Measurements from ENCODE around the gene HS3ST3A1.

The HS3ST3A1 gene

DNA sequence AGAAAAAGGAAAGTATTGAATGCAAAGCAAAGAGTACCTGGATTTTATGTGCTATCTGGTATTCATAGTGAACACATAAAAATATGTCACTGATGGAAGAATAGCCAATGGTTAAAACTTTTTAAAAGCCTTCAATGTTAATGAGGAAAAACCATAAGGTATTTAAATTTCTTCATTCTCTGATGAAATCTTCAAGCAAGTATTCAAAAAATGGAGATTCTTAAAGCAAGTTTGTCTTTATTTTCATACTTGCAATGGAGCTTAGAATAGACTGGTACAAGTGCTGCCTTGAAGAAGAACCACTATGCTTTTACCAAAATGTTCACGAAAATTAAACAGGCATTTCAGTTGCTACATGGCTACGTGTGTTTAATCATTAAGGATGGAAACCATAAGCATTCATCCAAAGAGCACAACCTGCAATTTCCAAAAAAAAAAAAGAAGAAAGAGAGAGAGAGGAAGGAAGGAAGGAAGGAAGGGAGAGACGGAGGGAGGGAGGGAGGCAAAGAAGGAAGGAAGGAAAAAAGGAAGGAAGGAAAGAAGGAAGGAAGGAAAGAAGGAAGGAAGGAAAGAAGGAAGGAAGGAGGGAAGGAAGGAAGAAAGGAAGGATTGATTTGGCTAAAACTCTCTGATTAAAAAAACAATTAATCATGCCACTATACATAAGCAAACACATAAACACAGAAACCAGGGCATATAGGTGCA, 17.6 kb downstream of the HS3ST3A1 start:
- H3K27me3 ChIP-seq (ENCODE audit: insufficient read depth, insufficient read length), result no peaks in the 10 kb centered on the region
- no peak overlapping the region for H3K4me3 ChIP-seq (ENCODE audit: insufficient read length, low read depth)
- H3K4me1 ChIP-seq (ENCODE audit: insufficient read depth, insufficient read length), result no peaks in the 10 kb centered on the region
- H3K9me3 ChIP-seq (ENCODE audit: insufficient read depth, low read length), result no peaks in the 10 kb centered on the region
- H3K9ac ChIP-seq (ENCODE audit: insufficient read length, low read depth), result no peak overlapping the region
- no peaks in the 10 kb centered on the region for H3K36me3 ChIP-seq (ENCODE audit: insufficient read depth, insufficient read length, low read length)
- DNase-seq (ENCODE audit: low read depth, low spot score), result no peak
- no peak for TF ChIP-seq SUZ12 (IDR thresholded peaks at IDR 0.05; ENCODE audit: extremely low read depth, insufficient read depth, insufficient read length)
- TF ChIP-seq ZNF274 (IDR thresholded peaks at IDR 0.05; ENCODE audit: low read depth, low read length), result no peak
- TF ChIP-seq YY1 (IDR thresholded peaks at IDR 0.05; ENCODE audit: insufficient read depth, insufficient read length), result no peak

DNA sequence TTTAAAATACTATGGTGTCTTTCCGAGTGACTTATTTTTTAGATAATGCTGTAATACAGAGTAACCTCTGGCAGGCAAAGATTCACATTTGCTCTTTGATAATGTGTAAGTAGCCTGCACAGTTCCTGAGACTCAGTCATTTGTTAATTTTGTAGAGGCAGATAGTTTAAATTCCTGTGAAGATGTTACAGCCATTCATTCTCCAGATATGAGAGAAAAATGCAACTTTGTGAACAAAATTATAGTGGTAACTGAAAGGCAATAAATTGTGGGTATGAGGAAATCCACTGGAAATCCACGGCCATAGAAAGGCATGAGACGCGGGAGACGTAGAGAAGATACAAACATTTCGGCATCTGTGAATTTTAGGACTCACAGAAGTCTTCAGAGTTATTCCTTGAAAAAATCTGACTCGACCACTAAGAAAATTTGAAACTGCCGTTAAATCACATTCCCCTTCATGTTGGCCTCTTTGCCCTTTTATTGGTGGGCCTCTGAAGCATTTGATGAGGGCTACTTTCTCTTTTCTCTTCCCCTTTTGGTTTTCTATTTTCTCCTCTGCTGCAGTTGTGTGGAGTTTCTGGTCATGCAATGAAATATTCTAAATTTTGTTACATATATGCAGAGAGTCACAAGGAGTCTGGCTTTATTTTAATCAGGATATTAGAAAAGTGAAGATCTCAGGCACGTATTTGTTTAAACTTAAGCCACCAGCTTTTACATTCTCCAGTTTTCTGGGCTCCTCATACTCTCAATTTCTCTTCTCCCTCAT, 18.8 kb downstream of the HS3ST3A1 start:
- H3K36me3 ChIP-seq (ENCODE audit: insufficient read depth, insufficient read length, low read length), result no peaks in the 10 kb centered on the region
- no peak overlapping the region for H3K4me3 ChIP-seq (ENCODE audit: insufficient read length, low read depth)
- no peak for TF ChIP-seq ZNF274 (IDR thresholded peaks at IDR 0.05; ENCODE audit: low read depth, low read length)
- TF ChIP-seq SUZ12 (IDR thresholded peaks at IDR 0.05; ENCODE audit: extremely low read depth, insufficient read depth, insufficient read length), result no peak
- no peak for TF ChIP-seq YY1 (IDR thresholded peaks at IDR 0.05; ENCODE audit: insufficient read depth, insufficient read length)
- no peak overlapping the region for H3K9ac ChIP-seq (ENCODE audit: insufficient read length, low read depth)
- no peaks in the 10 kb centered on the region for H3K4me1 ChIP-seq (ENCODE audit: insufficient read depth, insufficient read length)
- H3K9me3 ChIP-seq (ENCODE audit: insufficient read depth, low read length), result no peaks in the 10 kb centered on the region
- no peak for DNase-seq (ENCODE audit: low read depth, low spot score)
- H3K27me3 ChIP-seq (ENCODE audit: insufficient read depth, insufficient read length), result no peaks in the 10 kb centered on the region

DNA sequence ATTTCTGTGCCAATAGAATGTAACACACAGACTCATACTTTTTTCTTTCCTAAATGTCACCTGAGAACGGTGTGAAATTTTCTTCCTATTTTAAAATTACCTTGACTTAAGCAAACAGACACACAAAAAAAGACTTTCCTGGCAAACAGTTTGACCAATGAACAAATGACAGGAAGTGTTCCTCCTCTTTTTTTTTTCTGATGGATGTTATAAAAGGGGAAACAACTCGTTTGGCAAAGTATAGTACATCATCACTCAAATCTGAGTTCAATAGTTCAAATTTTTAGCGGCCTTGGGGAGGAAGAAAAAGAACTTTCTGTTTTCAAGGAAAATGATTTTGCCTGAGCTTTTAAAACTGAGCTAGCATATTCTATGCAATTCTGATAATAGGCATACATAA, 19.8 kb downstream of the HS3ST3A1 start:
- no peak overlapping the region for H3K4me3 ChIP-seq (ENCODE audit: insufficient read length, low read depth)
- no peak for TF ChIP-seq YY1 (IDR thresholded peaks at IDR 0.05; ENCODE audit: insufficient read depth, insufficient read length)
- no peak for TF ChIP-seq ZNF274 (IDR thresholded peaks at IDR 0.05; ENCODE audit: low read depth, low read length)
- TF ChIP-seq SUZ12 (IDR thresholded peaks at IDR 0.05; ENCODE audit: extremely low read depth, insufficient read depth, insufficient read length), result no peak
- DNase-seq (ENCODE audit: low read depth, low spot score), result no peak
- no peaks in the 10 kb centered on the region for H3K4me1 ChIP-seq (ENCODE audit: insufficient read depth, insufficient read length)
- H3K9ac ChIP-seq (ENCODE audit: insufficient read length, low read depth), result no peak overlapping the region
- H3K27me3 ChIP-seq (ENCODE audit: insufficient read depth, insufficient read length), result no peaks in the 10 kb centered on the region
- no peaks in the 10 kb centered on the region for H3K36me3 ChIP-seq (ENCODE audit: insufficient read depth, insufficient read length, low read length)
- H3K9me3 ChIP-seq (ENCODE audit: insufficient read depth, low read length), result peaks cover 5% of the 10 kb centered on the region; the same call in 1 of the 2 replicates

DNA sequence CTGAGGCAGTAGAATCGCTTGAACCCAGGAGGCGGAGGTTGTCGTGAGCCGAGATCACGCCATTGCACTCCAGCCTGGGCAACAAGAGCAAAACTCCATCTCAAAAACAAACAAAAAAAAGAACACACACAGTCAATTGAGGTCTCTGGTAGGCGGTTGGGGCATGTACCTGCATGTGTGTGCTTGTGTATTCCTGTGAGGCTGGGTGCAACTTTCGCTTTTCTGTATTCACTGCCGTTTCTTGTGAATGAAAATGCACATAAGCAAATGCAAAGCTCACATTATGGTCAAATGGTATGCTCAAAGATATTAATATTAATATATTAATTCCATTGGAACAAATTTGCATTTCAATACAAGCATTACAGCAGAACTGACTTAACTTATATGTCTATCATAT, 20.9 kb downstream of the HS3ST3A1 start:
- no peak for DNase-seq (ENCODE audit: low read depth, low spot score)

DNA sequence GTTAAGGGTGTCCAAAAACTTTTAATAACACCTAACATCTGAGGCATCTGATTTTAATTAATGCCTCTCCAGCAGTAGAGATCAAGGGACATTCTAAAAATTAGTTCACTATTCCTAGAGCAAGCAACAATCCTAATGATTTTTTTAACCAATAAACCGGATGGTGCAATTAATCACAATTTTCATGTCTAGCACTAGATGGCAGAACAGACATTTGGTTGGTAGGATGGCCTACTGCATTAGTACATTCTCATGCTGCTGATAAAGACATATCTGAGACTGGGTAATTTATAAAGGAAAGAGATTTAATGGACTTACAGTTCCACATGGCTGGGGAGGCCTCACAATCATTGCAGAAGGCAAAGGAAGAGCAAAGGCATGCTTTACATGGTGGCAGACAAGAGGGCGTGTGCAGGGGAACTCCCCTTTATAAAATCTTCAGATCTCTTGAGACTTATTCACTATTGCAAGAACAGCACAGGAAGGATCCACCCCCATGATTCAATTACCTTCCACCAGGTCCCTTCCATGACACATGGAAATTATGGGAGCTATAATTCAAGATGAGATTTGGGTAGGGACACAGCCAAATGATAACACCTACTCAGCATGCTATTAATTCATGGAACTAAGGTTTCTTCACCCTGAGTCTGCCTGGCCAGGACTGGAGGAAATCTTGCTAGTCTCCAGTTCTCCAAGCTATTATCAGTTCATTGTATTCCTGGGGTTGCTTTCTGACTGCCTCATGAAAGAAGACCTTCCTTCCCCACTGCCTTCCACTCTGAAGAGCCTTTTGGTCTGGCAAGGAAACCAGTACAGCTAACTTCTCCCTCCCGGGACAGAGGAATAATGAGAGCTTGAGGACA, 24.8 kb downstream of the HS3ST3A1 start:
- H3K9ac ChIP-seq (ENCODE audit: insufficient read length, low read depth), result no peak overlapping the region
- no peak overlapping the region for H3K4me3 ChIP-seq (ENCODE audit: insufficient read length, low read depth)
- TF ChIP-seq SUZ12 (IDR thresholded peaks at IDR 0.05; ENCODE audit: extremely low read depth, insufficient read depth, insufficient read length), result no peak
- no peak for TF ChIP-seq YY1 (IDR thresholded peaks at IDR 0.05; ENCODE audit: insufficient read depth, insufficient read length)
- TF ChIP-seq ZNF274 (IDR thresholded peaks at IDR 0.05; ENCODE audit: low read depth, low read length), result no peak
- peaks cover 8% of the 10 kb centered on the region; the same call in 1 of the 2 replicates for H3K9me3 ChIP-seq (ENCODE audit: insufficient read depth, low read length)
- H3K27me3 ChIP-seq (ENCODE audit: insufficient read depth, insufficient read length), result no peaks in the 10 kb centered on the region
- no peak for DNase-seq (ENCODE audit: low read depth, low spot score)
- no peaks in the 10 kb centered on the region for H3K4me1 ChIP-seq (ENCODE audit: insufficient read depth, insufficient read length)
- no peaks in the 10 kb centered on the region for H3K36me3 ChIP-seq (ENCODE audit: insufficient read depth, insufficient read length, low read length)

More for the DNA sequence above, 20.9 kb downstream of the HS3ST3A1 start:
- no peaks in the 10 kb centered on the region for H3K36me3 ChIP-seq (ENCODE audit: insufficient read depth, insufficient read length, low read length)
- no peaks in the 10 kb centered on the region for H3K27me3 ChIP-seq (ENCODE audit: insufficient read depth, insufficient read length)
- no peak overlapping the region for H3K4me3 ChIP-seq (ENCODE audit: insufficient read length, low read depth)
- no peaks in the 10 kb centered on the region for H3K4me1 ChIP-seq (ENCODE audit: insufficient read depth, insufficient read length)
- no peak for TF ChIP-seq YY1 (IDR thresholded peaks at IDR 0.05; ENCODE audit: insufficient read depth, insufficient read length)
- no peak for TF ChIP-seq SUZ12 (IDR thresholded peaks at IDR 0.05; ENCODE audit: extremely low read depth, insufficient read depth, insufficient read length)
- no peak for TF ChIP-seq ZNF274 (IDR thresholded peaks at IDR 0.05; ENCODE audit: low read depth, low read length)
- peaks cover 8% of the 10 kb centered on the region; the same call in 1 of the 2 replicates for H3K9me3 ChIP-seq (ENCODE audit: insufficient read depth, low read length)
- H3K9ac ChIP-seq (ENCODE audit: insufficient read length, low read depth), result no peak overlapping the region

DNA sequence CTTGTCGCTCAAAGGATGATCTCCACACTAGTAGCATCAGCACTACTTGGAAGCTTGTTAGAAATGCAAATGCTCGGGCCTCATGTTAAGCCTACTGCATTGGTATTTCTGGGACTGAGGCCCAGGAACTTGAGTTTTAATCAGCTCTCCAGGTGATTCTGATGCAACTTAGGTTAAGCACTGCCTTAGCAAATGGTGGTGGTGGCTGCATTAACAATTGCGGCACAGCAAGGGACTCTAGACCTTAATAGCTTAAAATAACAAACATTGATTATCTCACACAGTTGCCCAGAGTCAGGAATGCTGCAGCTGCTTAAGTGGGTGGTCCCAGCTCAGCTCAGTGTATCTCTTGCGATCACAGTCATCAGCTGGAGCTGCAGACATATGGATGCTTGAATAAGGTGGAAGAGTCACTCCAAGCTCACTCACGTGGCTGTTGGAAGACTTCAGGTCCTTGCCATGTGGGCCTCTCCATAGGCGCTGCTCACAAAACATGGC, 25.8 kb downstream of the HS3ST3A1 start:
- no peak overlapping the region for H3K9ac ChIP-seq (ENCODE audit: insufficient read length, low read depth)
- H3K4me1 ChIP-seq (ENCODE audit: insufficient read depth, insufficient read length), result no peaks in the 10 kb centered on the region
- TF ChIP-seq SUZ12 (IDR thresholded peaks at IDR 0.05; ENCODE audit: extremely low read depth, insufficient read depth, insufficient read length) (no peak), YY1 (IDR thresholded peaks at IDR 0.05; ENCODE audit: insufficient read depth, insufficient read length) (no peak), ZNF274 (IDR thresholded peaks at IDR 0.05; ENCODE audit: low read depth, low read length) (no peak)
- H3K4me3 ChIP-seq (ENCODE audit: insufficient read length, low read depth), result no peak overlapping the region
- H3K36me3 ChIP-seq (ENCODE audit: insufficient read depth, insufficient read length, low read length), result no peaks in the 10 kb centered on the region
- peaks cover 8% of the 10 kb centered on the region; the same call in 1 of the 2 replicates for H3K9me3 ChIP-seq (ENCODE audit: insufficient read depth, low read length)
- H3K27me3 ChIP-seq (ENCODE audit: insufficient read depth, insufficient read length), result no peaks in the 10 kb centered on the region
- peak; percentile 87 for DNase-seq (ENCODE audit: low read depth, low spot score)
